HG03575 (cell line): ENCODE data around the gene TMEM127.
"Not testable (repeated sequence)": the region's sequence is repeated elsewhere in the genome, so short reads cannot be mapped to it uniquely, and the experiment has no call there.

Experiments
- ATAC-seq: cut with Tn5 transposase; IDR thresholded peaks from one replicate; pipeline ENCODE4 v1.9.1; 2021; ENCODE audit not compliant: unreplicated experiment, insufficient number of reproducible peaks, low FRiP score; ENCODE audit errors: extremely low read depth

The TMEM127 gene

DNA sequence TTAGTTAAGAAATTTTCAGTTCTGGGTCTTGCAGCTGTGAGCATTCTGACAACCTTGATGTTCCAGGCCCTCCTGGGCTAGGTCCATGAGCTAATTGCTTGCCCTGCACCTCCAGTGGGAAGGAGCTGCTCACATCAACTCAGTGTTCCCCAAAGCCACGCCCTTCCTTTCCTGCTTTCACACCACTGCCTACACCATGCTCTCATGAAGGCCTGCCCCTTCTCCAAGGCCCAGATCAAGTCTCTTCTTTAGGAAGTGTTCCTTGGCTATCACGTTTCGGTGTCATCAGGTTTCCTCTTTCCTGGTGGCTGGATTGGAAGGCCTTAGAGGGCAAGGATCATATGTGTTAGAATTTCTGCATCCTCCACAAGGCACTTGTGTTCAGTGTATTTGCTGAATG is 18.8 kb downstream of the TMEM127 start:
- ATAC-seq = no peak

DNA sequence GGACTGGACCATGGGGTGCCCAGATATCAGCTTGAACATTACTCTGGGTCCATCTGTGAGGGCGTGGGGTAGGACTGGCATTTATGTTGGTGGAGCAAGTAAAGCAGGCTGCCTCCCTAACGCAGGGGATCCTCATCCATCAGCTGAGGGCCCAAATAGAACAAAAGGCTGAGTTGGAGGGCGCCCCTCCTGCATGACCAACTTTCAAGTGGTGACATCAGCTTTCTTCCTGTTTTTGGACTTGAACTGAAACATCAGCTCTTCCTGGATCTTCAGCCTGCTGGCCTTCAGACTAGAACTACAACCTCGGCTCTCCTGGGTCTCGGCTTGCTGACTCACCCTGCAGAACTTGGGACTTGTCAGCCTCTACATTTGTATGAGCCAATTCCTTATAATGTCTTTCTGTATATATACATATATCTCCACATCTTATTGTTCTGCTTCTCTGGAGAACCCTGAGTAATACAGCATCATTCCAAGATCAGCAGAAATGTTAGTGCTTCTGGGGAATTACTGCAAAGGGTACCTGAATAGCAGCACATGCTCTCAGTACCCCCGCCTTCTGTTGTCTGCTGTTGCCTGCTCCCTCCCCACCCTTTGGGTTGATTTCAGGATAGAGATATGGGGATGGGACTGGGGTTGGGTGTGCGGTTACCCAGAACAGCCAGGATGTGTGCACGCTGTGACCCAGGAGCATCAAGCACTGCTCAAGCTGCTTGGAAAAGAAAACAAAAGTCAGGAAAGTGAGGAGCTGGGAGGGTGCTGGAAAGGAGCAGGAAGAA is 20.0 kb downstream of the TMEM127 start:
- no peak for ATAC-seq

DNA sequence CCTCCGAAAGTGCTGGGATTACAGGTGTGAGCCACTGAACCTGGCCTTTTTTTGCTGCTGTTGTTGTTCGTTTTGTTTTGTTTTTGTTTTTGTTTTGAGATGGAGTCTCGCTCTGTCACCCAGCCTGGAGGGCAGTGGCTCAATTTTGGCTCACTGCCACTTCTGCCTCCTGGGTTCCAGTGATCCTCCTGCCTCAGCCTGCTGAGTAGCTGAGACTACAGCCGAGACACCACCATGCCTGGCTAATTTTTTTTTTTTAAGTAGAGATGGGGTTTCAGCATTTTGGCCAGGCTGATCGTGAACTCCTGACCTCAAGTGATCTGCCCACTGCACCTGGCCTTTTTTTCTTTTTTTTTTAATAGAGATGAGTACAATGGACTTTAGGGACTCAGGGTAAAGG is 22.0 kb downstream of the TMEM127 start:
- ATAC-seq = no peak

DNA sequence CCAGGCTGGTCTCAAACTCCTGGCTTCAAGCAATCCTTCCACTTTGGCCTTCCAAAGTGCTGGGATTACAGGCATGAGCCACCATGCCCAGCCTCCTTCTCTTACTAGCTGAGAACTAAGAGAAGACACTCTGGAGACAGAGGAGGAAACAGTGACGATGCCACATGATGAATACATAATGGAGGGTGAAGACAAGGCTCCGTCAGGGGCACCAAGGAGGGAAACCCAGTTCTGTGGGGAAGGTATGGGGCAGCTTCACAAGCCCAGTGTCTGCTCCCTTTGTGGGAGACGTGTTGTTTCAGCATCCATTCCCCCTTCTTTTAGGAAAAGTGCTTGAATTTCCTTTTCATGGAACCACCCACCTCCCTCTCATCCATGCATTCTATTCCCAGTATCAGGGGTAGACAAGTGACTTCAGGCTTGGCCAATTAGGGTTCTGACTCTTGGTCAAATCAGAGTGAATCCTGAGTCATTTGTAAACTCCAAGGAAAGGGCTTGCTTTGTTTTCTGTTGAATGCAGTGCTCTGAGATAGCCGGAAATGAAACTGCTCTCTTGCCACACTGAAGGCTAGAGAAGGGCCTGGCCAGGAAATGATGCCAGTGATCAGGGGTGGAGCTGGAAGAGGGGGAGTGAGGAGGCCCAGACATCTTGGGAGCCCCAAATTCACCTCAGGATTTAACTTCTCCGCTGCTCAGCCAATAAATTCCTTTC is 23.7 kb downstream of the TMEM127 start:
- ATAC-seq = peak; percentile 57

DNA sequence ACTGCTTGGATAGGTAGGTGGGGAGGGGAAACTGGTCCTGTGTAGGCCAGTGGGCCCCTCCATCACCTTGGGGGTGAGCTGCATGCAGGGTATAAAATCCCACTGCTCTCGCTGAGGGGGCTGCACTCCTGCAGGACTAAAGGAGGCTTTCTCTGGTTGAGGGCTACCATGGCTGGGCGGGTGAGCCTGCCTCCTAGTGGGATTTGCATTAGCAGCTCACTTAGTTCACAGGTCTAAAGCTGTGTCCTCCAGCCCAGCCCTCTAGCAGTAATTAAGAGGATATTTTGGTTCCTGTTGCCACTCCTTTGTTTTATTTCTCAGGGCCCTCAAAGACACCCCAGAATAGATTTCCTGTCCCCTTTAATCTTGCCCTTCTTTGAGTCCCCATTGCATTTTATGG is 24.6 kb downstream of the TMEM127 start:
- no peak for ATAC-seq

DNA sequence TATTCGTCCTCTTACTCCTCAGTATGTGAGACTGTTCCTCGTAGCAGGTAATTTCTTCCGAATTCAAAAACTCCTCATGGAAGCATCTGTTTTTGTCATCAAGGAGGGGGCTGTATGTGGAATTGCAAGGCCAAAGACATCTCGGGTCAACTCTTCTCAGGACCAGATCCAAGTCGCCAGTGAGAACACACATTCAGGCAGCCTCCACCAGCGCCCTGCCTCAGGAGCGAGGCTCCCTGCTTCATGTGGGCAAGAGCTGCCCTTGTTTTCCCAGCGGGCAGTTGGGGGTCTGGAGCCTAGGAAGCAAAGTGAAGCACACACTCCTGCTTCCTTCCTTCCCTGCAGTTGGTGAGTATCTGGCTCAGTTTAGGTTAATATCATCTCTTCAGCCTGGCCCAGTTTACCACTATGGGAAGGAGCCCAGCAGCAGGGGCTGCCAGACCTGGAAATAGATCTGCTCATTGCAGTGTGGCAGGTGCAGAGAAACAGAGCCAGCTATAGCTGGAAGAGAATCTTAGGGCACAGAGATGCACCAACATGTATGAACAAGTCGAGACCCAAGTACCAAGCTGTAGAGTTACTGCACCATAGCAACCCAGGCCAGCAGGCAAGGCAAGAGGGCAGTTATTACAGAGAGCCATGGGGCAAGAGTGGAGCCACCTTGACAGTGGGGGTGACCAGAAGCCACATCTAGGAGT is 25.3 kb downstream of the TMEM127 start:
- no peak for ATAC-seq

DNA sequence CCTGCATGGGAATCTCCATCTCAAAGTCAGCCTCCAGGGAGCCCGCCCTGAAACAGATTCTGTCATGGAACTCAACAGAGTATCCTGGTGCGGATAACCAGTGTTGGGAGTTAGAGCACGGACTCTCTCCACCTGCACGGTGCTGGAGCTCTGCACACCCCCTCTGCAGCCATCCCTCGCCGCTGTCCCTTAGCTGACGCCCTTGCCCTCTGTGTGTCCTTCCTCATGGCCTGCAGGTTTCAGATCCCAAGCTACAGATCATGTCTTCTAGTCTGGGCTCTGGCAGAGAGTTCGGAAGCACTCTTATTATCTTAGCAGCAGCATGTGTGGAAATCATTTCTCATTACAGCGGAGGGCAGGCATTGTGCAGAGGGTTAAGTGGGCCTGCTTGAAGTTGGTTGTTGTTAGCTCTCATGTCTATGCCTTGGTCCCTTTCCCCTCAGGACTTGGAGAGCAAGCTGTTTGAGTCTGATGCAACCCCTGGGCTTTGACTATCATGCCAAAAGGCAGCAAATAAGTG is 26.0 kb downstream of the TMEM127 start:
- ATAC-seq = no peak

DNA sequence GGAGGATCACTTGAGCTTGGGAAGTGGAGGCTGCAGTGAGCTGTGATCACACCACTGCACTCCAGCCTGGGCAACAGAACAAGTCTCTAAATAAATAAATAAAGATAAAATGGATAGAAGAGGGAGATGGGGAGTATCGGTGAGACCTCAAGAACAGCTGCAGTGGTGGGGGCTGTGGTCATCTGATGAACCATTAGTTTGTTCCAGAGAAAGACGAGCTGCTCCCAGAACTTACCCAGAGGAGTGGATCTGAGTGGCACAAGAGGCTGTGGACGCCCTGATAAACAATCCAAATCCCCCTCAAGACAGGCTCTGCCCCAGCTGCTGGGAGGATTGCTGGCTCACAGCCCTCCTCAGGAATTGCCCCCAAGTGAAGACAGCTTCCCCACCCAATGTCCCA is 26.7 kb downstream of the TMEM127 start:
- ATAC-seq = no peak

DNA sequence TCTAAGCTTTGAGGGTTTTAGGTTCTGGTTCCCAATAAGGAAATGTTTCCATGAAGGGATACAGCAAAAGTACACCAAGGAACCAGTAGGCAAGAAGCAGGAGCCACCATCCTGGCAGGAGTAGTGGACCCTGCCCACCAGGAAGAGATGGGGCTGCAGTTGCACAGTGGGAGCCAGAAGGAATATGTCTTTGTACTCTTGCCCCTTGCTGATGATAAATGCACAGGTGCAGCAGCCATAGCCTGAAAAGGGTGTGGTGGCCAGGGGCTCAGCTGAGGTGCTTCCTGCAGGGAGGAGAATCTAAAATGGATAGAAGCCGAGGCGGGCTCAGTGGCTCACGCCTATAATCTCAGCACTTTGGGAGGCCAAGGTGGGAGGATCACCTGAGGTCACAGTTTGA is 27.5 kb downstream of the TMEM127 start:
- ATAC-seq = no peak

DNA sequence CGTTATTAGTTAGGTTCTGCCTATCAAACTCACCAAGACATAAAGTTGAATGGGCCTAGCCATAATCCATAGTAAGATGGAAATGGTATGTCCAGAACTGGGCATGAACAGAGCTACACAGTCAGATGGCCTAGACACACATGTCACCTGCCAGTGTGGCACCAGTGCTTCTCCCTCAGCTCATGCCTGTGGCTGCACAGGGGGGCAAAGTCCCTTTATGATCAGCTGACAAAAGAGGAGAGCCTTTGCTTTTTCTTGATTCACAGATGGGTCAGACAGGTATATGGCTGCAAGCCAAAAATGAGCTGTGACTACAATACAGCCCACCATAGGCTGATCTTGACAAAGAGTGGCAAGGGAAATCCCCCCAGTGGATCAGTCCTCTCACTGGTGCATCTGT is 28.9 kb downstream of the TMEM127 start:
- no peak for ATAC-seq

DNA sequence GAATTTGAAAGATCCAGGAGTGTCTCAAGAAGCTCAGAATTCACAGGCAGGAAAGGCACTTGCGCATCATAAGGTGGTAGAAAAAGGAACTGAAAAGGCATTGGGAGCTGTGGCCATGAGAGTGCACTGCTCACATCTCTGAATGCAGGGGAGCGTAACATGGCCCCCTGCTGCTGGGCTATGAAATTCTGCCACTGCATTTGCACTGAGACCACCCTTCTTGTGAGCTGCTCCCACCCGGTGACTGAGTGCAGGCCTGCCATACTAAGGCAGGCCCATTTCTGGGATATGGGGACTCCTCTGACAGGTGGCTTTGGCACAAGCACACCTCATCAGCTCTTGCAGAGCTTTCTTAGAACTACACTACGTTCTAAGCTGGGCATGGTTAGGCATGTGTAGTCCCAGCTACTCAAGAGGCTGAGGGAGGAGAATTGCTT is 31.9 kb downstream of the TMEM127 start:
- peak; percentile 71 for ATAC-seq

DNA sequence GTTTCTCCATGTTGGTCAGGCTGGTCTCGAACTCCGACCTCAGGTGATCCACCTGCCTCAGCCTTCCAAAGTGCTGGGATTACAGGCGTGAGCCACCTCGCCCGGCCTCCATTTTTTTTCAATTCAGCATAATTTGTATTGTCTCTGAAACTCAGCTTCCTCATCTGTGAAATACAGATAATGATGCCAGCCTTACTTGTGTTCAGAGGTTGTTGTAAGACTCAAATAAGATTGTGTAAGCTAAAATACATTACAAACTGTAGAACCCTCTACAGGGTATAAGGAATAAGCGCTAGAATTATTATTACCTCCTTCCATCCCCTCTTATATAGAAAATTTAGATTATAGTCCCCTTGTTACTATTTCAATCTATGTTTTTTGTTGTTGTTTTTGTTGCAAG is 32.4 kb downstream of the TMEM127 start:
- no peak for ATAC-seq

DNA sequence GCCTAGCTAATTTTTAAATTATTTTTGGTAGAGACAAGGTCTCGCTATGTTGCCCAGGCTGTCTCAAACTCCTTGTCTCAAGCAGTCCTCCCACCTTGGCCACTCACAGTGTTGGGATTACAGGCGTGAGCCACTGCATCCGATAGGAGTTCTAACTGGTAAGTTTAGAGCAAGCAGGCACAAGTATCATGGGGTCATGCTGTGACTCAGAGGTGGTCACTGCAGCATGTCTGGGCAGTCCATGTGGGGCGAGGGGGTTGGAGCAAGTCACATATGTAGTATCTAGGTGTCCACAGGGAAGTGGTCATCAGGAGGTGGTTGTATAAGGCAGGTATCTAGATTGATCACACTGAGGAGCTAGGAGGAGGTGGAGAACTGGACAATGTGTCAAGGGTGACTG is 34.5 kb downstream of the TMEM127 start:
- ATAC-seq = no peak

DNA sequence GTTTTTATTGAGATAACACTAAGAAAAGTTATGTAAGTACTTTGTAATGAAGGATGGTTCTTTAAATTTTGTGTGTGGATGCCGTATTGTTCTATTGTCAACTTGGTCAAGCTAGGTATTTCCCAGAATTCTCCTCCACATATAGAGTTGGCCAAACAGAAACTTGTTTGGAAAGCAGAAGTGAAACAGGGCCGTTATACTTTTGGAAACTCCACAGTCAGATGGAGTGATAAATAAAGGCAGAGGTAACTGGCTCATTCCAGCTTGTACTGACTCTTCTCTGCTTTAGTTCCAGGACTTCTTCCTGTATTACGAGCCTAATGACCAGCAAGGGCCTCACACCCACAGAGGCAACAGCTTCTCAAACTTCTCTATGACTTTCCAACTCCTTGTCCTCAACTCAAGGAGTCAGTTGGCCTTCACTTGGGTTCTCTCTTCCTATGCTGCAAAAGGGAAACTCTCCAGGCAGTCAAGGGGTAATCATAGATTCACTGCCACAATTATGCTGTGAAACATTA is 40.7 kb downstream of the TMEM127 start:
- ATAC-seq = peak; percentile 51

DNA sequence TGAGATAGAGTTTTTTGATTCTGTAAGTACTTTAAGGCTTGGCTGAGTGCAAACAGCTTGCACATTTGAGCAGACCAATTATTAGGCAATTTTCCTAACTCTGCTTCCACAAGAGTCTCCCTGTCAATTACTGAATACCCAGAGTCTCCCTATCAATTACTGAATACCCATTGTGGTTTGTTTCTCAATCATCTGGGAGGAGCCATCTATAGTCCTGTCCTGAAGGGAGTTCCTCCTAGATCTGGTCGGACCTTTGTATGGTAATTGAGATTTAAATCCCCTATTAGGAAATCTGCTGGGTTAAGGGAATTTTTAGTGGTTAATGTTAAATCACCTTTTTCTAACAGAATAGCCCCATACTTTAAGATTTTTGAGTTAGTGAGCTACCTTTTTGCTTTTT is 44.7 kb downstream of the TMEM127 start:
- ATAC-seq = not testable (repeated sequence)

DNA sequence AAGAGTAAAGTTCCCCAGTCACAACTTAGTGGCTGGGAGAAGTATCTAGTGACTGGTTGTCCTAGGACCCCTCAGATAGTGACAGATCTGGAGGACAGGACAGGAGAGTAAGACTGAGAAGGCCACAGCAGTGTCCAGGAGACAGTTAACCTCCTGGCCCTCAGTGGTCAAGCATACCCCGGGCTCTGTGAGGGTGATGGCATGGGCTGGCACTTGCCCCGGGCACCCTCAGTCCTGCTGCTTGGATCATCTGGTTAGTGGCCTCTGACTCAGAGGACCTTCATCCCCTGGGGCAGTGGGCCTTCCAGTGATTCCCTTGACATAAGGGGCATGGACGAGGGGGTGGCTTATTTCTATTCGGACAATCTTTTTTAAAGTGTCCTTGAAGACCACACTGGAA is 45.8 kb downstream of the TMEM127 start:
- ATAC-seq = not testable (repeated sequence)

DNA sequence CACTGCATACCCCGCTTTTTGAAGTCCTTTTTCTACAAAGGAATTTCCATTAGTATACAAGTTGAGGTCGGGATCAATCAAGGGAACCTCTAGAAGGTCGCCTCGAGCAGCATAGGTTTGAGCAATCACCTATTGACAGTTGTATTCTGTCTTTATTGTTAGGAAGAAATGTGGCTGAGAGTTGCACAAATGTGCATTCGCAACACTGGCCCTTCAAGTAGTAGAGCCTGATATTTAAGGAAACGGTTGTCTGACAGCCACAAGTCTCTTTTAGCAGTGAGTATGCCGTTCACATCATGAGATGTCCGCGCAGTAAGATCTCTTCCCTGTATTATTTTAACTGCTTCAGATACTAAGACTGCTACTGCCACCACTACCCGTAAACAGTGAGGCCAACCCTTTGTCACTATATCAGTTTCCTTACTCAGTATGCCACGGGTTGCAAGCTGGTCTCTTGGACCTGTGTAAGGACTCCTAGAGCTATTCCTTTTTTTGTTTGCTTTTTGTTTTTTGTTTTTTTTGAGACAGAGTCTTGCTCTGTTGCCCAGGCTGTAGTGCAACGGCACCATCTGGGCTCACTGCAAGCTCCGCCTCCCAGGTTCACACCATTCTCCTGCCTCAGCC is 47.2 kb downstream of the TMEM127 start:
- no peak for ATAC-seq

DNA sequence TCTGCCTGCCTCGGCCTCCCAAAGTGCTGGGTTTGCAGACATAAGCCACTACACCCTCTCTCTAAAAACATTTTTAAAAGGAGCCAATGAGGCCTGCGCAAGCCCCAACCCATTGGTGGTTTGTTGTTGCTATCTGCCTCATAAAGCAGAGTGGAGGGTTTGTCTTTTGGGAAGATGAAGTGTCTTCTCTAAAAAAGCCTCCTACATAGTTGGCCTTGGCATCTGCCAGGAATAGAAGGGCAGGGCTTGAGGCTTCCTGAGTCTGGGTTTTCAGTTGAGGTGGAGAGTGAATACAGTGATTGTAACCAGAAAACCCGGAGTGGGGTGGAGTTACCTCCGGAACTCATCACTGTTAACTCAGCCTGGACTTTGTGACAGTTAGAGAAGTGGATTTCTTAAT is 51.2 kb downstream of the TMEM127 start:
- no peak for ATAC-seq

DNA sequence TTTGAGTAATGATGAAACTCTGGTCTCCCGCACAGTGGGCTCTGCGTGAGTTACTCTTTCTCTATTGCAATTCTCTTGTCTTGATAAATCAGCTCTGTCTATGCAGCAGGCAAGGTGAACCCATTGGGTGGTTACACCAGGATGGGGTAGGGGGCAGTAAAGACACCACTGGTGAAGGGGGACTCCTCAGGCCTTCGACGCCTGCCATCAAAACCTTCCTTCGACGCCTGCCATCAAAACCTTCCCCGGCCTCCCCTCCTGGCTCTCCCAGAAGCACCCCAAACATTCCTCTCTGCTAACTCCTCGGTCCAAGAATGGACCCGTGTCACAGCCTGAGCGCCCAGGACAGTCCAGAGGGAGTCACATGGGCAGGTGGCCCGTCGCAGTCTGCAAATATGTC is 52.4 kb downstream of the TMEM127 start:
- ATAC-seq = no peak
